Osteoblast (primary cell): ENCODE data around the gene TRMU. TPM values are rescaled to one million over a fixed set of nuclear protein-coding genes. Genes with fewer than 3 reads are reported as not detected.
A peak's percentile ranks its signal among the peaks of the same experiment; 100 is the strongest.

Experiments
- DNase-seq: peaks from one replicate; pipeline ENCODE4 v3.0.0; 2011; ENCODE audit warnings: low spot score, mixed read lengths; ENCODE audit not compliant: insufficient read length; ENCODE audit errors: missing footprints
- H2AFZ ChIP-seq: 2 replicates; pipeline ENCODE4 v1.6.0; 2011; ENCODE audit warnings: mild to moderate bottlenecking, low read length
- H3K27ac ChIP-seq: 2 replicates; pipeline ENCODE4 v1.5.1; 2011; ENCODE audit warnings: mild to moderate bottlenecking, low read depth, low read length, moderate library complexity
- H3K27me3 ChIP-seq: 2 replicates; pipeline ENCODE4 v1.6.0; 2012; ENCODE audit warnings: mild to moderate bottlenecking, control low read depth, inconsistent platforms, low read length, moderate library complexity; ENCODE audit not compliant: insufficient read depth
- H3K36me3 ChIP-seq: 2 replicates; pipeline ENCODE4 v1.5.1; 2011; ENCODE audit warnings: mild to moderate bottlenecking, low read length, control low read depth, moderate library complexity; ENCODE audit not compliant: insufficient read depth
- H3K4me1 ChIP-seq: 2 replicates; pipeline ENCODE4 v1.5.1; 2011; ENCODE audit warnings: mild to moderate bottlenecking, low read length, control low read depth, moderate library complexity; ENCODE audit not compliant: insufficient read depth
- H3K4me2 ChIP-seq: 2 replicates; pipeline ENCODE4 v1.6.0; 2011; ENCODE audit warnings: mild to moderate bottlenecking, low read length; ENCODE audit not compliant: insufficient read depth
- H3K4me3 ChIP-seq: fragments of 200-600 bp; sonication (generic); 3 replicates; pipeline ENCODE4 v1.5.1; 2012; ENCODE audit warnings: mild to moderate bottlenecking, low read length, inconsistent platforms; ENCODE audit not compliant: insufficient read depth
- H3K79me2 ChIP-seq: 2 replicates; pipeline ENCODE4 v1.6.0; 2012; ENCODE audit warnings: mild to moderate bottlenecking, low read length, control low read depth, inconsistent platforms; ENCODE audit not compliant: insufficient read depth
- H3K9me3 ChIP-seq: 2 replicates; pipeline ENCODE4 v1.5.1; 2011; ENCODE audit warnings: low read depth, low read length, control low read depth
- H4K20me1 ChIP-seq: 2 replicates; pipeline ENCODE4 v1.6.0; 2012; ENCODE audit warnings: mild to moderate bottlenecking, low read length, control low read depth; ENCODE audit not compliant: insufficient read depth
- CTCF ChIP-seq: IDR thresholded peaks from 2 replicates; pipeline ENCODE4 v1.5.1; 2011; ENCODE audit warnings: mild to moderate bottlenecking, low read depth, low read length, moderate library complexity; ENCODE audit errors: extremely low read depth
- total RNA-seq: library from RNA; depleted of rRNA; stranded (reverse); fragments of >200 nt; gene quantifications from 2 replicates; pipeline ENCODE4 v1.2.3, GENCODE V29; 2012

Gene TRMU
- total RNA-seq, 1 donor: 22.1 TPM

- peak; percentile 42 for DNase-seq
- H3K27ac ChIP-seq: no peak overlapping the region
- H3K27me3 ChIP-seq: no peaks in the 10 kb centered on the region
- no peak overlapping the region for H3K4me3 ChIP-seq
- H3K9me3 ChIP-seq: no peaks in the 10 kb centered on the region
- H3K4me2 ChIP-seq: no peak overlapping the region
- TF ChIP-seq CTCF: no peak
- peaks cover 53% of the 10 kb centered on the region for H3K36me3 ChIP-seq
- peaks cover 25% of the 10 kb centered on the region for H4K20me1 ChIP-seq
- H3K79me2 ChIP-seq: peaks cover 52% of the 10 kb centered on the region
- no peak overlapping the region for H2AFZ ChIP-seq
- peaks cover 9% of the 10 kb centered on the region for H3K4me1 ChIP-seq
These were observed 3.1 kb downstream of the TRMU start for GRCh38 chr22:46338636-46339035.

GRCh38 chr22:46339956-46340355, 4.4 kb downstream of the TRMU start:
- H3K79me2 ChIP-seq: peaks cover 53% of the 10 kb centered on the region

GRCh38 chr22:46340676-46341075, 5.2 kb downstream of the TRMU start:
- Histone ChIP-seq H3K4me2 (no peak overlapping the region), H3K36me3 (peaks cover 70% of the 10 kb centered on the region), H3K9me3 (no peaks in the 10 kb centered on the region), H3K4me3 (no peak overlapping the region), H3K27ac (no peak overlapping the region), H2AFZ (no peak overlapping the region), H3K79me2 (peaks cover 49% of the 10 kb centered on the region), H4K20me1 (peaks cover 28% of the 10 kb centered on the region), H3K4me1 (peaks cover 9% of the 10 kb centered on the region), H3K27me3 (no peaks in the 10 kb centered on the region)
- DNase-seq: no peak
- no peak for TF ChIP-seq CTCF

More at GRCh38 chr22:46339956-46340355, 4.4 kb downstream of the TRMU start:
- Histone ChIP-seq H3K4me3 (no peak overlapping the region), H4K20me1 (peaks cover 28% of the 10 kb centered on the region), H3K9me3 (no peaks in the 10 kb centered on the region), H2AFZ (no peak overlapping the region), H3K4me2 (no peak overlapping the region), H3K27ac (no peak overlapping the region), H3K4me1 (peaks cover 9% of the 10 kb centered on the region), H3K27me3 (no peaks in the 10 kb centered on the region), H3K36me3 (peaks cover 64% of the 10 kb centered on the region)
- DNase-seq: peak; percentile 44
- TF ChIP-seq CTCF: no peak

- Histone ChIP-seq H4K20me1 (peaks cover 17% of the 10 kb centered on the region), H3K27ac (no peak overlapping the region), H3K9me3 (no peaks in the 10 kb centered on the region), H3K27me3 (no peaks in the 10 kb centered on the region), H3K79me2 (peaks cover 4% of the 10 kb centered on the region), H3K4me3 (no peak overlapping the region), H3K36me3 (peaks cover 80% of the 10 kb centered on the region), H2AFZ (no peak overlapping the region), H3K4me1 (no peaks in the 10 kb centered on the region), H3K4me2 (no peak overlapping the region)
- peak; percentile 54 for DNase-seq
- TF ChIP-seq CTCF: no peak
These were observed 11.3 kb downstream of the TRMU start for GRCh38 chr22:46346680-46347405.
